GM12872 (cell line): Measurements from ENCODE around the gene MCC.

ENCODE experiments used
- CTCF ChIP-seq: IDR thresholded peaks from 3 replicates; pipeline ENCODE4 v1.5.1; 2011; ENCODE audit warnings: low read depth, mild to moderate bottlenecking, low read length, moderate library complexity; ENCODE audit not compliant: insufficient read depth

MCC gene

GRCh38 chr5:113255105-113255504, 233.1 kb downstream of the MCC start:
- no peak for TF ChIP-seq CTCF

- TF ChIP-seq CTCF: no peak
Measured at GRCh38 chr5:113253037-113253436, 235.2 kb downstream of the MCC start.

GRCh38 chr5:113252066-113252465, 236.2 kb downstream of the MCC start:
- no peak for TF ChIP-seq CTCF

- no peak for TF ChIP-seq CTCF
Measured at GRCh38 chr5:113250341-113250953, 237.8 kb downstream of the MCC start.

- no peak for TF ChIP-seq CTCF
Measured at GRCh38 chr5:113249206-113249605, 239.0 kb downstream of the MCC start.

GRCh38 chr5:113246361-113246870, 241.8 kb downstream of the MCC start:
- no peak for TF ChIP-seq CTCF

- TF ChIP-seq CTCF: no peak
Measured at GRCh38 chr5:113245427-113246225, 242.6 kb downstream of the MCC start.
